ENCODE measurements around the gene TRAPPC3L. TPM values are rescaled to one million over a fixed set of nuclear protein-coding genes. Genes with fewer than 3 reads are reported as not detected.

The TRAPPC3L gene
- total and polyA plus RNA-seq, 9 of the 15 experiments (the other 6 are each of a cell fraction or from before 2014, with no cell fraction given) = not detected

DNA sequence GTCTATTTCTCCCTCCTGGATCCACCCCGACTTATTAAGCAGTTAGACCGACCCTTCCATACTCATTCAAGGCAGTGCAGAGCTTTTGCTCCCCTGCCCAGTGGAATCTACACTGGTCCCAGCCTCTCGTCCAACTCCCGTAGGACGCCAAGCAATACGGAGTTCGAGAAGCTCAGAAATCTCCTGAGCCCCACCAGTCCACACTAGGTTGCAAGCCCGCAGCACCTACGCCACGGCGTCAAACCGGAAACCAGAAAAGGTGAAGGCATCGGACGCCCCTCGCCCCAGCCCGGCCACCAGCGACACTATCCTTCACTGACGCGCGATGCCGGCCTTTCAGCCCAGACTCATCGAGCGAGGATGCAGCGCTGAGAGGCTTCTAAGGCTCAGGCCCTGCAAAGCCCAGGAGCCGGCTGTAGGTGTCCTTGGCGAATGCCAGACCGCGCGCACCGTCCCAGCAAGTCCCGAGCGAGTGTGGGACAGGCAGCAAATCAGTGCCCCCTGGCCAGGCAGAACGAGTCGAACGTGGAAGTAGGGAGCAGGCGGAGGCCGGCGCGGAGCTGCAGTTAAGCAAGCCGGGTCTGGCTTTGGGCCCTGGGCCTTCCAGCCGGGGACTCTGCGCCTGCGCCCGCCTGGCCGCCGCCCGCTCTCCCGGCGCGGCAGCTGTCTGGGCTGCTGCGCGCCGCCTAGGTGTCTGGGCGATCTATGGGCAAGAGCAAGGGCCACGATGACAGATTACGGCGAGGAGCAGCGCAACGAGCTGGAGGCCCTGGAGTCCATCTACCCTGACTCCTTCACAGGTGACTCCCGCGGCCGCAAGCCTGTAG lies 25.6 kb upstream of the TRAPPC3L start, which contains the start of gene RWDD1 (continued):
- TF ChIP-seq CCAR2 (IDR thresholded peaks at IDR 0.05; ENCODE audit: low read depth, low read length) (no peak), SRF (CRISPR knock-in tag; IDR thresholded peaks at IDR 0.05) (no peak), DDX20 (tag; IDR thresholded peaks at IDR 0.05; ENCODE audit: low read depth) (no peak), JUND (IDR thresholded peaks at IDR 0.05; ENCODE audit: borderline replicate concordance, low read depth, low read length) (peak; percentile 69), JUND (tag; IDR thresholded peaks at IDR 0.05; ENCODE audit: borderline replicate concordance, low read depth, low read length) (peak; percentile 28; the same call in 1 of the 3 replicates), MAFF (IDR thresholded peaks at IDR 0.05; ENCODE audit: low read length) (no peak; the same call in 1 of the 2 replicates), ZNF668 (CRISPR knock-in tag; IDR thresholded peaks at IDR 0.05) (no peak), BACH1 (tag; IDR thresholded peaks at IDR 0.05) (no peak), NEUROD1 (IDR thresholded peaks at IDR 0.05; ENCODE audit: borderline replicate concordance, low read depth, low read length, partially characterized antibody) (peak; percentile 100), HMG20A (CRISPR knock-in tag; conservative IDR thresholded peaks at IDR 0.05) (no peak), ZFX (CRISPR knock-in tag; IDR thresholded peaks at IDR 0.05) (peak; percentile 100), ZNF431 (CRISPR knock-in tag; IDR thresholded peaks at IDR 0.05) (no peak), CSDE1 (IDR thresholded peaks at IDR 0.05) (no peak), NR4A1 (CRISPR knock-in tag; IDR thresholded peaks at IDR 0.05) (no peak), NR4A1 (tag; IDR thresholded peaks at IDR 0.05) (no peak), NFIC (IDR thresholded peaks at IDR 0.05) (peak; percentile 66; the same call in 1 of the 2 replicates), KLF1 (tag; IDR thresholded peaks at IDR 0.05) (no peak; the same call in 1 of the 2 replicates), FIP1L1 (IDR thresholded peaks at IDR 0.05; ENCODE audit: low read depth, low read length, poor library complexity, severe bottlenecking) (peak; percentile 97), SUPT5H (IDR thresholded peaks at IDR 0.05) (peak; percentile 94), RBM15 (IDR thresholded peaks at IDR 0.05; ENCODE audit: insufficient read depth, low read length) (no peak), SMAD2 (IDR thresholded peaks at IDR 0.05; ENCODE audit: low read depth, low read length) (no peak)
- TF ChIP-seq, protein P1, sequence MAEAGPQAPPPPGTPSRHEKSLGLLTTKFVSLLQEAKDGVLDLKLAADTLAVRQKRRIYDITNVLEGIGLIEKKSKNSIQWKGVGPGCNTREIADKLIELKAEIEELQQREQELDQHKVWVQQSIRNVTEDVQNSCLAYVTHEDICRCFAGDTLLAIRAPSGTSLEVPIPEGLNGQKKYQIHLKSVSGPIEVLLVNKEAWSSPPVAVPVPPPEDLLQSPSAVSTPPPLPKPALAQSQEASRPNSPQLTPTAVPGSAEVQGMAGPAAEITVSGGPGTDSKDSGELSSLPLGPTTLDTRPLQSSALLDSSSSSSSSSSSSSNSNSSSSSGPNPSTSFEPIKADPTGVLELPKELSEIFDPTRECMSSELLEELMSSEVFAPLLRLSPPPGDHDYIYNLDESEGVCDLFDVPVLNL (CRISPR knock-in tag; IDR thresholded peaks at IDR 0.05; ENCODE audit: low read depth) = no peak
- TF ChIP-seq, protein P2, sequence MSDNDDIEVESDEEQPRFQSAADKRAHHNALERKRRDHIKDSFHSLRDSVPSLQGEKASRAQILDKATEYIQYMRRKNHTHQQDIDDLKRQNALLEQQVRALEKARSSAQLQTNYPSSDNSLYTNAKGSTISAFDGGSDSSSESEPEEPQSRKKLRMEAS (CRISPR knock-in tag; IDR thresholded peaks at IDR 0.05) = peak; percentile 78; the same call in 1 of the 2 replicates
- TF ChIP-seq, protein P3, sequence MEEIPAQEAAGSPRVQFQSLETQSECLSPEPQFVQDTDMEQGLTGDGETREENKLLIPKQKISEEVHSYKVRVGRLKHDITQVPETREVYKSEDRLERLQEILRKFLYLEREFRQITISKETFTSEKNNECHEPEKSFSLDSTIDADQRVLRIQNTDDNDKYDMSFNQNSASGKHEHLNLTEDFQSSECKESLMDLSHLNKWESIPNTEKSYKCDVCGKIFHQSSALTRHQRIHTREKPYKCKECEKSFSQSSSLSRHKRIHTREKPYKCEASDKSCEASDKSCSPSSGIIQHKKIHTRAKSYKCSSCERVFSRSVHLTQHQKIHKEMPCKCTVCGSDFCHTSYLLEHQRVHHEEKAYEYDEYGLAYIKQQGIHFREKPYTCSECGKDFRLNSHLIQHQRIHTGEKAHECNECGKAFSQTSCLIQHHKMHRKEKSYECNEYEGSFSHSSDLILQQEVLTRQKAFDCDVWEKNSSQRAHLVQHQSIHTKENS (CRISPR knock-in tag; IDR thresholded peaks at IDR 0.05) = no peak
